Ovary (tissue), 3 donors: ENCODE measurements around the gene LMNB1.

ENCODE experiments used
- POLR2A ChIP-seq: fragments of 450-650 bp; IDR thresholded peaks from one replicate; pipeline ENCODE4 v1.6.1; 2017; ENCODE audit warnings: antibody characterized with exemption, mild to moderate bottlenecking, moderate library complexity
- TF ChIP-seq, protein P1 (sequence below), 3 donors: fragments of 450-650 bp in 2 of 3; fragments of 200-600 bp in 1 of 3; IDR thresholded peaks; one replicate each; pipeline versions ENCODE4 v1.5.1 to v1.8.0; 2016 to 2022; ENCODE audit warnings: antibody characterized with exemption in 3 of 3, mild to moderate bottlenecking in 1 of 3
- donor health status: DM: no; HTN: no; CAD: no.

DNA sequence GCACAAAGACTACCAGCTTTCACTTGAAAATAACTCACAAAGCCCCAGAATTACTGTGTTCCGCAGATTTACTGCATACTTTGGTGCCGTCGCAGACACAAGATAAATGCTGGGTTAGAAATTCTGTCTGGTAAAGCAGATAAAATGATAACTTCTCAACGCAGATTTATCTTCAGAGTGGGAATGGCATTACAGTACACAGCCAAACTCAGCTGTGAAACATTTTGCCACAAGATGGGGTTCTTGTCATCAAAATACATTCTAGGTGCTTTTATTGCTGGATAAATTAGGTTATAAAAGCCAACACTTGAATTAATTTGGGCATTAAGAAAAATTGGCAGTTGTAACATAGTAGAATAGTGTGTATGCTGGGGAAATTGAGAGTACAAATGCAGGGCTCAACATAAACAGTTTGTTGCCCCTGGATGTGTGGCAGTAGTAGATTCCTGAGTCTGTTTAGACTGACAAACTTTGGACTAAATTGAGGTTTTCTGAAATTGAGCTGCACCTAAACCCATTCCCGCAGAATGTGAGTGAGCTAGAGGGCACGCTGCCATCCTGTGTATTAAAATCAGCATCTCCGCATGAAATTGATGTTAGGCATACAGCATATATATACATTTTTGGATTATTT, 61.1 kb downstream of the LMNB1 start:
- TF ChIP-seq, protein P1, sequence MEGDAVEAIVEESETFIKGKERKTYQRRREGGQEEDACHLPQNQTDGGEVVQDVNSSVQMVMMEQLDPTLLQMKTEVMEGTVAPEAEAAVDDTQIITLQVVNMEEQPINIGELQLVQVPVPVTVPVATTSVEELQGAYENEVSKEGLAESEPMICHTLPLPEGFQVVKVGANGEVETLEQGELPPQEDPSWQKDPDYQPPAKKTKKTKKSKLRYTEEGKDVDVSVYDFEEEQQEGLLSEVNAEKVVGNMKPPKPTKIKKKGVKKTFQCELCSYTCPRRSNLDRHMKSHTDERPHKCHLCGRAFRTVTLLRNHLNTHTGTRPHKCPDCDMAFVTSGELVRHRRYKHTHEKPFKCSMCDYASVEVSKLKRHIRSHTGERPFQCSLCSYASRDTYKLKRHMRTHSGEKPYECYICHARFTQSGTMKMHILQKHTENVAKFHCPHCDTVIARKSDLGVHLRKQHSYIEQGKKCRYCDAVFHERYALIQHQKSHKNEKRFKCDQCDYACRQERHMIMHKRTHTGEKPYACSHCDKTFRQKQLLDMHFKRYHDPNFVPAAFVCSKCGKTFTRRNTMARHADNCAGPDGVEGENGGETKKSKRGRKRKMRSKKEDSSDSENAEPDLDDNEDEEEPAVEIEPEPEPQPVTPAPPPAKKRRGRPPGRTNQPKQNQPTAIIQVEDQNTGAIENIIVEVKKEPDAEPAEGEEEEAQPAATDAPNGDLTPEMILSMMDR (IDR thresholded peaks at IDR 0.05): peak in 2 of 3 donors; percentile 18 to 20
- no peak for TF ChIP-seq POLR2A
